Naive B cell (primary cell): Measurements from ENCODE around the gene MCF2L. TPM values are rescaled to one million over a fixed set of nuclear protein-coding genes. Genes with fewer than 3 reads are reported as not detected.
"Not testable (repeated sequence)": the region's sequence is repeated elsewhere in the genome, so short reads cannot be mapped to it uniquely, and the experiment has no call there.

Experiments used
- ATAC-seq, 2 donors: fragments of 150-1000 bp; cut with Tn5 transposase; 2 replicates each; pipeline ENCODE4 v1.10.0; 2021; ENCODE audit warnings: low read depth in 2 of 2, mild to moderate bottlenecking in 2 of 2, moderate library complexity in 2 of 2
- DNase-seq: peaks from one replicate; pipeline ENCODE4 v3.0.0; 2022
- H3K27ac Mint-ChIP-seq, 6 donors: one replicate each; pipeline ENCODE4 v1.8.0; 2020 to 2022; ENCODE audit warnings: mild to moderate bottlenecking in 6 of 6, mixed read lengths in 6 of 6, moderate library complexity in 5 of 6, inconsistent platforms in 2 of 6
- H3K27me3 Mint-ChIP-seq, 3 donors: one replicate each; pipeline ENCODE4 v1.8.0; 2021 to 2022; ENCODE audit warnings: mixed read lengths in 3 of 3, mild to moderate bottlenecking in 1 of 3
- H3K36me3 Mint-ChIP-seq, 2 donors: one replicate each; pipeline ENCODE4 v1.8.0; 2020 to 2022; ENCODE audit warnings: mixed read lengths in 2 of 2, inconsistent platforms in 1 of 2, mild to moderate bottlenecking in 1 of 2
- H3K4me1 Mint-ChIP-seq, 3 donors: one replicate each; pipeline ENCODE4 v1.8.0; 2020 to 2022; ENCODE audit warnings: mixed read lengths in 3 of 3, inconsistent platforms in 1 of 3, mild to moderate bottlenecking in 1 of 3, moderate library complexity in 1 of 3
- H3K4me3 Mint-ChIP-seq, 8 donors: one replicate each; pipeline ENCODE4 v1.8.0; 2020 to 2022; ENCODE audit warnings: mild to moderate bottlenecking in 8 of 8, mixed read lengths in 8 of 8, moderate library complexity in 8 of 8, inconsistent platforms in 2 of 8
- H3K9me3 Mint-ChIP-seq, 7 donors: one replicate each; pipeline ENCODE4 v1.8.0; 2020 to 2022; ENCODE audit warnings: mixed read lengths in 7 of 7, mild to moderate bottlenecking in 5 of 7, inconsistent platforms in 2 of 7, moderate library complexity in 1 of 7
- polyA plus RNA-seq, 6 donors: library from polyadenylated mRNA; unstranded; fragments of 300-500 nt; fragmentation: Illumina TruSeq; gene quantifications; one replicate each; pipeline ENCODE4 v1.2.3, GENCODE V29; 2021; ENCODE audit warnings: low read depth in 6 of 6

MCF2L gene
- polyA plus RNA-seq, 6 donors from 2014 or later = 2.1 to 4.7 (median 4.2) TPM

DNA sequence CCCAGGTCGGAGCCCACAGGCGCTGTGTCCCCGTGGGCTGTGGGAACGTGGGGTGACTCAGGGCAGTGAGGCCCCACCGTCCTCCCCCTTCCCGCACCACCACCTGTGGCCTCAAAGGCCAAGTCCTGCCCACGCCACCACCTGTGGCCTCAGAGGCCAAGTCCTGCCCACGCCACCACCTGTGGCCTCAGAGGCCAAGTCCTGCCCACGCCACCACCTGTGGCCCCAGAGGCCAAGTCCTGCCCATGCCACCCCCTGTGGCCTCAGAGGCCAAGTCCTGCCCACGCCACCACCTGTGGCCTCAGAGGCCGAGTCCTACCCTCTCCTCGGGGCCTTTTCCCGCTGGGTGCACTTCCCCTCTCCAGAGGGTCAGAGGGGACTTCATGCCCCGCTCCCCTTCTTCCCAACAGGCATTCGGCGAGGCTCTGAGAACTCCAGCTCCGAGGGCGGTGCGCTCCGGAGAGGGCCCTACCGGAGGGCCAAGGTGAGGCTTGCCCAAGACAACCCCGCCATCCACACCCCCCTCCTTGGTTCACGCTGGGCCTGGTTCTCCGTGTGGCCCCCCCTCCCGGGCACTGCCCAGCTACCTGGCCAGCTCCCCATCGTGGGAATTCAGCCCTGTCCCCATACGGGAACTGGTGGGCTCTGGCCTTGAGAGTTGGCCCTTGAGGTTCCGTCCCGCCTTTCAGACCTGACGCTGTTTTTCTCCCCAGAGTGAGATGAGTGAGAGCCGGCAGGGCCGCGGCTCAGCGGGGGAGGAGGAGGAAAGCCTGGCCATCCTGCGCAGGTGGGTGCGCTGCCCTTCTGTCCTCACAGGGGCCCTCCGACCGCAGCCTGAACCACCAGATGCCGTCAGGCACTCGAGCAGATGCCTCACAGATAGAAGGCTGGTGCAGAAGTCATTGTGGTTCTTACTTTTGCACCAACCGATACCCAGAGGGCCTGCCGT is 109.2 kb downstream of the MCF2L start:
- H3K27ac Mint-ChIP-seq = no peak overlapping the region
- H3K4me1 Mint-ChIP-seq = no peaks in the 10 kb centered on the region
- H3K9me3 Mint-ChIP-seq = no peaks in the 10 kb centered on the region
- H3K4me3 Mint-ChIP-seq = no peak overlapping the region
- ATAC-seq = no peak
- no peak for DNase-seq
- peaks cover under 1 to 20% of the 10 kb centered on the region in 2 donors for H3K36me3 Mint-ChIP-seq
- no peaks in the 10 kb centered on the region for H3K27me3 Mint-ChIP-seq

DNA sequence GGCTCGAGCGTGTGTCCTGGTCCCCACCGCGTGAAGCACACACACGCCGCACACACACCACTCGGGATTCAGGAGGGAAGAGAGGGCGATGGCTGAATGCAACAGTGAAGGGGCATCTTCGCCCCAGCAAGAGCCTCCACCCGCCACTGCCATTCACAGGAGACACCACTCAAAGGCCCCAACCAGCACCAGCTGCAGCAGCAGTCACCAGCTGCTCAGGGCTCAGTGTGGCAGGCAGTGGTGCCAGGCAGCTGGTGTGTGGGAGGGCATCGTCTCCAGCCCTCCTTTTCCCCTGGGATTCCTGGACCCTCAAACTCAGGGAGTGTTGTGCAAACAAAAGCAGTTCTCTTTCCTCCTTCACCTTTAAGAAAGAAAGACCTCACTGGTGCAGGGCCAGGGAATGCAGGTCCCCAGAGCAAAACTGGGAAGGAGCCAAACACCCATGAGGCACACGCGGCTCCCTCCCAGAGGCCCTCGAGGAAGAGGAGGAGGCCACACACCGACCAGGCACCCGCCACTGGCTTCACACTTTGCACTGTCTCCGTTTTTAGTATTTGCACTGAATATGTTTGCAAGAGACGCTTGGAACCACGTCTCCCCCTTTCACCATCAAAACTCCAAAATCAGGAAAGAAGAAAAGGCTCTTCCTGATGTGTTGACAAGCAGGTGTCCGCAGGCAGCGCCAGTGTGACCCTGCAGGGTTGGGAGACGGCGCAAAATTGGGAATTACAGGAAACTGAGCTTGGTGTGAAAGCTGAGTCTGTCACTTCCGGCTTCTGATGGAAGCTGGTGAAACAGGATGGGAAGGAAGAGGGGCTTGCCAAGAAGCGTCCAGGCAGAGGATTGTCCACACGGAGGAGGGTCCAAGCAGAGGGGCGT is 110.1 kb downstream of the MCF2L start:
- Mint-ChIP-seq H3K4me3 (no peak overlapping the region), H3K9me3 (peaks cover 0 to 2% (median 0%) of the 10 kb centered on the region in 7 donors), H3K4me1 (peaks cover 0 to 2% (median 0%) of the 10 kb centered on the region in 3 donors), H3K27ac (peak overlapping the region in 1 of 6 donors; percentile 78), H3K27me3 (no peaks in the 10 kb centered on the region), H3K36me3 (peaks cover 3 to 19% of the 10 kb centered on the region in 2 donors)
- DNase-seq (no peak), ATAC-seq (no peak)

- H3K27me3 Mint-ChIP-seq, DNase-seq, ATAC-seq, H3K4me3 Mint-ChIP-seq, H3K4me1 Mint-ChIP-seq, H3K9me3 Mint-ChIP-seq: not testable (repeated sequence)
- Mint-ChIP-seq H3K36me3 (peaks cover 5 to 19% of the 10 kb centered on the region in 2 donors), H3K27ac (peak overlapping the region in 1 of 6 donors; percentile 78)
Observed at GRCh38 chr13:113079781-113080080, 110.7 kb downstream of the MCF2L start.

GRCh38 chr13:113080361-113080831 is 111.4 kb downstream of the MCF2L start:
- Mint-ChIP-seq H3K27me3 (no peaks in the 10 kb centered on the region), H3K36me3 (peaks cover 5 to 19% of the 10 kb centered on the region in 2 donors), H3K27ac (no peak overlapping the region), H3K4me3 (no peak overlapping the region), H3K4me1 (peaks cover 0 to 2% (median 0%) of the 10 kb centered on the region in 3 donors), H3K9me3 (peaks cover 0 to 2% (median 0%) of the 10 kb centered on the region in 7 donors)
- DNase-seq (no peak), ATAC-seq (no peak)

- H3K27ac Mint-ChIP-seq = peak overlapping the region in 2 of 6 donors; percentile 49 to 54
- H3K4me3 Mint-ChIP-seq = no peak overlapping the region
- peaks cover 5 to 19% of the 10 kb centered on the region in 2 donors for H3K36me3 Mint-ChIP-seq
- no peak for DNase-seq
- no peaks in the 10 kb centered on the region for H3K27me3 Mint-ChIP-seq
- ATAC-seq = no peak
- peaks cover 0 to 2% (median 0%) of the 10 kb centered on the region in 7 donors for H3K9me3 Mint-ChIP-seq
- H3K4me1 Mint-ChIP-seq = peaks cover 0 to 2% (median 0%) of the 10 kb centered on the region in 3 donors
Observed at GRCh38 chr13:113080901-113081521, 112.0 kb downstream of the MCF2L start.

GRCh38 chr13:113082198-113083021 is 113.4 kb downstream of the MCF2L start:
- no peak overlapping the region for H3K4me3 Mint-ChIP-seq
- peaks cover 5 to 17% of the 10 kb centered on the region in 2 donors for H3K36me3 Mint-ChIP-seq
- peaks cover 0 to 2% (median 0%) of the 10 kb centered on the region in 3 donors for H3K4me1 Mint-ChIP-seq
- DNase-seq = no peak
- peaks cover 0 to 2% (median 0%) of the 10 kb centered on the region in 7 donors for H3K9me3 Mint-ChIP-seq
- no peak for ATAC-seq
- no peaks in the 10 kb centered on the region for H3K27me3 Mint-ChIP-seq
- H3K27ac Mint-ChIP-seq = no peak overlapping the region

GRCh38 chr13:113083022-113083373 is 114.0 kb downstream of the MCF2L start:
- H3K27me3 Mint-ChIP-seq = no peaks in the 10 kb centered on the region
- H3K4me3 Mint-ChIP-seq = no peak overlapping the region
- no peak for DNase-seq
- H3K27ac Mint-ChIP-seq = no peak overlapping the region
- H3K36me3 Mint-ChIP-seq = peaks cover 5 to 11% of the 10 kb centered on the region in 2 donors
- ATAC-seq = no peak
- peaks cover 0 to 2% (median 0%) of the 10 kb centered on the region in 3 donors for H3K4me1 Mint-ChIP-seq
- H3K9me3 Mint-ChIP-seq = peaks cover 0 to 2% (median 0%) of the 10 kb centered on the region in 7 donors

DNA sequence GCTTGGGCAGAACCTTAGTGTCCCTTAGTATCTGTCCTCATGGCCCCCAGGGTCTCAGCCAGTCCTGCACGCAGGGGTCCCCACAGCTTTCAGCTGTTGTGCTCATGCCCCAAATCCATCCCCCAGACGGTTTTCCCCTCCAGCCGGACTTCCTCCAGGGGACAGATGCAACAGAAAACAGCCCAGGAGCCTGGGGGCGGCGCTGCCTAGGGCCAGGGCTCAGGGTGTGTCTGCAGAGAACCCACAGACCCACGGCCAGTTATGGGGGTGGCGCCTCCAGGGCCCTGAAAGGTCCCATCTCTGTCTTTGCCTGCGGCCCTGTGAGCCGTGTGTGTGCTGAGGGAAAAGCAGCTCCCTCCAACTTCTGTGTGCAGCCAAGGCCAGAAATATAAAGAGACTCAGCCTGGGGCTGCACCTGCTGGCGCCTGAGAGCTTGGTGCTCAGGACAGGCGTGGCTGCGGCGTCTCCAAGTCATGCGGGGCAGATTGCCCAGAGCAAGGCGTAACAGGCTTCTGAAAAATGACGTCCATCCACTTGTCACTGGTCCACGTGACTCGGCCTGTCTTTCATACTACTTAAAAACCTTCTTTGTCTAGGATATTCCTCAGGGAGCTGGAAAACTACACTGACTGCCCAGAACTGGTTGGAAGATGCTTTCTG is 114.5 kb downstream of the MCF2L start:
- Mint-ChIP-seq H3K27me3 (no peaks in the 10 kb centered on the region), H3K27ac (no peak overlapping the region)

GRCh38 chr13:113084094-113084942 is 115.3 kb downstream of the MCF2L start:
- ATAC-seq (no peak), DNase-seq (no peak)
- Mint-ChIP-seq H3K36me3 (peaks cover 4 to 5% of the 10 kb centered on the region in 2 donors), H3K9me3 (peaks cover 0 to 2% (median 0%) of the 10 kb centered on the region in 7 donors), H3K27ac (no peak overlapping the region), H3K4me1 (peaks cover 0 to 2% (median 0%) of the 10 kb centered on the region in 3 donors), H3K27me3 (no peaks in the 10 kb centered on the region), H3K4me3 (no peak overlapping the region)

More for the DNA sequence above, 114.5 kb downstream of the MCF2L start:
- H3K9me3 Mint-ChIP-seq = peaks cover 0 to 2% (median 0%) of the 10 kb centered on the region in 7 donors
- H3K4me1 Mint-ChIP-seq = peaks cover 0 to 2% (median 0%) of the 10 kb centered on the region in 3 donors
- no peak overlapping the region for H3K4me3 Mint-ChIP-seq
- no peak for ATAC-seq
- no peak for DNase-seq
- H3K36me3 Mint-ChIP-seq = peaks cover 5 to 6% of the 10 kb centered on the region in 2 donors

DNA sequence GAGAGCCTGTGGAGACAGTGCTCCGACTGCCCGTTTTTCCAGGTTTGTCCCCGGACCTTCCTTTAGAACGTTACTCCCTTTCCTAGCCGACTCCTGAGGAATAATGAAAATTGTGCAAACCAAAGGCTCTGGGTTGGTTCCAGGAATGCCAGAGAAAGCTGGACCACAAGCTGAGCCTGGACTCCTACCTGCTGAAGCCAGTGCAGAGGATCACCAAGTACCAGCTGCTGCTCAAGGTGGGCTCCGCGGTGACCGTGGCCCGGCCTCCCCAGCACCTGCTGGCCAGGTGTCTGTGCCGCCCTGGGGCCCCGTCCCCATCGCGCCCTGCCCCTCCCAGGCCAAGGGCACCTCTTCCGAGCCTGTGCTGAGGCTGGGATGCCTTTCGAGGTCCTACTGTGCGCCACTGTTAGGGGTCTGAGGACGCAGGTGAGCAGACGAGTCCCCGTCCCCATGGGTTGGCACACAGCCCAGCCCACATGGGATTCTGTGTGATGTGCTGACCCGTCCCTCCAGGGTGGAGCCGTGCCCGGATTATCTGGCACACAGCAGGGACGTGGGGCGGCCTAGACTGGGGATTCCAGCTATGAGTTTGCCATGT is 116.0 kb downstream of the MCF2L start:
- peaks cover 0 to 2% (median 0%) of the 10 kb centered on the region in 7 donors for H3K9me3 Mint-ChIP-seq
- no peak for DNase-seq
- H3K4me3 Mint-ChIP-seq = no peak overlapping the region
- H3K4me1 Mint-ChIP-seq = peaks cover 0 to 2% (median 0%) of the 10 kb centered on the region in 3 donors
- no peaks in the 10 kb centered on the region for H3K27me3 Mint-ChIP-seq
- no peak for ATAC-seq
- no peak overlapping the region for H3K27ac Mint-ChIP-seq
- peaks cover 0 to 5% of the 10 kb centered on the region in 2 donors for H3K36me3 Mint-ChIP-seq
